ENCODE results near the gene C2CD3. TPM values are rescaled to one million over a fixed set of nuclear protein-coding genes. Genes with fewer than 3 reads are reported as not detected.
"Not testable (repeated sequence)": the region's sequence is repeated elsewhere in the genome, so short reads cannot be mapped to it uniquely, and the experiment has no call there.

Gene C2CD3
- total RNA-seq, 2 donors from 2014 or later: 14.5 to 16.9 TPM

DNA sequence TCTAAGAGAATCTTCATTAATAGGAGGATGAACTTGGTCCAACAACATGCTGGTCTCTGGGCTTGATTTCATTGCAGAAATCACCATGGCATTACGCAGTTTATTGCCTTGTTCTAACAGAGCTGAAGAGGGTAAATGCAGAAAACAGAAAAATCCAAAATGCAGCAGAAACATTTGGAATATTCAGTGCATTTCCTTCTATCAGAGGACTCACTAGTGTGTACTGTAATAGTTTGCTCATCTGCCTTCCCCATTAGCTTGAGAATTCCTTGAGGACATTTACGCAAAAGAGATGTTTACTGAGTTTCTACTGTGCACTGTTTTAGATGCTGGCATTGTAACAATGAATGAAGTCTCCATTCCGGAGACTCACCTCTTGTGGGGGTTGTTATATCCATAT is 37.4 kb downstream of the C2CD3 start:
- intact Hi-C loops (cut with DNase I): no loop called here
- DNase-seq (ENCODE audit: low spot score): no peak

DNA sequence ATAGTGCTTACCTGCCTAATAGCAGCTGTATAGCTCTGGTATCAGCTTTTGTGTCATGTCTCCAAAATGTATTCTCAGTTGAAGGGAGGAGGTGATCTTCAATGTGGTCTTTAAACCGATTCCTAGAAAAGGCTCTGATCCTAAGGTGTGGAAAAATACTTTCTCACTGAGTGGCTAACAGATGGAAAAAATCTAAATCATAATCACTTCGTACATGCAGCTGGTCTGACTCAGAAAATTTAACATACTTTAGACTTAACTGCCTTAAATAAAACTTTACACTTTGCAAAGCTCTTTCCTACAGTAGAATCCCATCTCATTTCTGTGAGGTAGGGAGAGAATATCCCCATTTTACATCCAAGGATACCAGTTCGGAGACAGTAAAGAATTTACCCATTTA is 38.0 kb downstream of the C2CD3 start:
- intact Hi-C loops (cut with DNase I): no loop called here
- DNase-seq (ENCODE audit: low spot score): no peak

DNA sequence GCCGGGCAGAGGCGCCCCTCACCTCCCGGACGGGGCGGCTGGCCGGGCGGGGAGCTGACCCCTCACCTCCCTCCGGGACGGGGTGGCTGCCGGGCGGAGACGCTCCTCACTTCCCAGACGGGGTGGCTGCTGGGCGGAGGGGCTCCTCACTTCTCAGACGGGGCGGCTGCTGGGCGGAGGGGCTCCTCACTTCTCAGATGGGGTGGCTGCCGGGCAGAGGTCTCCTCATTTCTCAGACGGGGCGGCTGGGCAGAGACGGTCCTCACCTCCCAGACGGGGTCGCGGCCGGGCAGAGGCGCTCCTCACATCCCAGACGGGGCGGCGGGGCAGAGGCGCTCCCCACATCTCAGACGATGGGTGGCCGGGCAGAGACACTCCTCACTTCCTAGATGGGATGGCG is 41.7 kb downstream of the C2CD3 start:
- DNase-seq (ENCODE audit: low spot score); intact Hi-C loops (cut with DNase I): not testable (repeated sequence)

DNA sequence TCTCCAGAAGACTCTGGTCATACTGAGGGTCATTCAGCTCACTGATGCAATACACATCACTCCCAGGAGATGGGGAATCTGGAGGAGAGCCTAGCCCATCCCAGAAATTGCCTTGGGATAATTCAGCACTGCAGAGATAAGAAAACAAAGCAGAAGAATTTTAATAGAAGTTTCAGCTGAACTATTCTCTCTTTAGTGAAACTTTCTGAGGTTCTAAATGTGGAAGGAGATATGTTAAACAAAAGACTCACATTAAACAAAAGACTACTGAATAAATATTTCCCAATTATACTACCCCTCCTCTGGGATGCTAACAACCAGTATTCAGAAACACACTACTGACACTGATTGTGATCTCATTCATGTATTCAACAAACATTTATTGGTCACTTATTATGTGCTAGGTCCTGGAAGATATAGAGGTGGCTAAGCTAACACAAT is 47.8 kb downstream of the C2CD3 start:
- intact Hi-C loops (cut with DNase I): no loop called here
- DNase-seq (ENCODE audit: low spot score): no peak

DNA sequence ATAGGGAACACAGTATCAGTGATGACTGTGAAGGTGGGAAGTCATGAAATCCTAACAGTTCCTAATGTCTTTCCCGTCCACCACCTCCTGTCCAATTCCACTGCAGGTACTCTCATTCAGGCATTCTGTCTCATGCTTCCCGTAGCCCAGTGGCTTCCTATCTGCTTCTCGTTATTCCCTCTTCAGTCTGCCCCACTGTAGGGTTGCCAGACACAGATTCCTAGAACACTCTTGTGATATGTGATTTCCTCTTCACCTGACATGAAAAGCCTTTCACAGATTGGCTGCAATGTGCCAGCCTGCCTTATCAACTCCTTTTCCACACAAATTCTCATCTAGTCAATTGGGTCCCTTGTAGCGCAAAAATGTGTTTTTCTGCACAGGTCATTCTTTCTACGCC is 49.0 kb downstream of the C2CD3 start:
- no peak for DNase-seq (ENCODE audit: low spot score)
- intact Hi-C loops (cut with DNase I): no loop called here

DNA sequence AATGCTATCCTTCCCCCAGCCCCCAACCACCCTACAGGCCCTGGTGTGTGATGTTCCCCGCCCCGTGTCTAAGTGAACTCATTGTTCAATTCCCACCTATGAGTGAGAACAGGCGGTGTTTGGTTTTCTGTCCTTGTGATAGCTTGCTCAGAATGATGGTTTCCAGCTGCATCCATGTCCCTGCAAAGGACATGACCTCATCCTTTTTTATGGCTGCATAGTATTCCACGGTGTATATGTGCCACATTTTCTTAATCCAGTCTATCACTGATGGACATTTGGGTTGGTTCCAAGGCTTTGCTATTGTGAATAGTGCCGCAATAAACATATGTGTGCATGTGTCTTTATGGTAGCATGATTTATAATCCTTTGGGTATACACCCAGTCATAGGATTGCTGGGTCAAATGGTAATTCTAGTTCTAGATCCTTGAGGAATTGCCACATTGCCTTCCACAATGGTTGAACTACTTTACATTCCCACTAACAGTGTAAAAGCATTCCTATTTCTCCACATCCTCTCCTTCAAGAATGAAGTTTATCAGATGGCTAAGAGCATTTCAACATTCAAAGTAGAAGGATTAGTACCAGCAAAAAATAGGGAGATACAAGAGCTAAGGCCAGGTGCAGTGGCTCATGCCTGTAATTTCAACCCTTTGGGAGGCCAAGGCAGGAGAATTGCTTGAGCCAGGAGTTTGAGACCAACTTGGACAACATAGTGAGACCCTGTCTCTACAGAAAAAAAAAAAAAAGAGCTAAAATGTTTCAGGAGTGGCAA is 50.4 kb downstream of the C2CD3 start:
- DNase-seq (ENCODE audit: low spot score); intact Hi-C loops (cut with DNase I): not testable (repeated sequence)

DNA sequence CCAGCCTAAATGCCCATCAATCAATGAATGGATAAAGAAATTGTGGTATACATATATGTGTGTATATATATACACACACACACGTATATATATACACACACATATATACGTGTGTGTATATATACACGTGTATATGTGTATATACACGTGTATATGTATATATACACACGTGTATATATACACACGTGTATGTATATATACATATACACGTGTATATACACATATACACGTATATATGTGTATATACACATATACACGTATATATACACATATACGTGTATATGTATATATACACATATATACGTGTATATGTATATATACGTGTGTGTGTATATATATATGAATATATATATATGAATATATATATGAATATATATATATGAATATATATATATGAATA is 54.1 kb downstream of the C2CD3 start:
- intact Hi-C loops (cut with DNase I): no loop called here
- DNase-seq (ENCODE audit: low spot score): no peak

DNA sequence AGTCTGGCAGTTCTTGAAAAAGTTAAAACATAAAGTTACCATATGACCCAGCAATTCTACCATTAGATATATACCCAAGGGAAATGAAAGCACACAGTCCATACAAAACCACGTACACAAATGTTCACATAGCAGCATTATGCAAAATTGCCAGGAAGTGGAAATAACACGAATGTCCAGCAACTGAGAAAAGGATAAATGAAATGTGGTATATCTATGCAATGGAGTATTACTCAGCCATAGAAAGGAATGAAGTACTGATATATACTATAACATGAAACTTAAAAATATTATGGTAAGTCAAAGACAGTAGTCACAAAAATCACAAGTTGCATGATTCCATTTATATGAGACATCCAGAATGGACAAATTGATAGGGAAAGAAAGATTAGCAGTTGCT is 57.9 kb downstream of the C2CD3 start:
- intact Hi-C loops (cut with DNase I): no loop called here

DNA sequence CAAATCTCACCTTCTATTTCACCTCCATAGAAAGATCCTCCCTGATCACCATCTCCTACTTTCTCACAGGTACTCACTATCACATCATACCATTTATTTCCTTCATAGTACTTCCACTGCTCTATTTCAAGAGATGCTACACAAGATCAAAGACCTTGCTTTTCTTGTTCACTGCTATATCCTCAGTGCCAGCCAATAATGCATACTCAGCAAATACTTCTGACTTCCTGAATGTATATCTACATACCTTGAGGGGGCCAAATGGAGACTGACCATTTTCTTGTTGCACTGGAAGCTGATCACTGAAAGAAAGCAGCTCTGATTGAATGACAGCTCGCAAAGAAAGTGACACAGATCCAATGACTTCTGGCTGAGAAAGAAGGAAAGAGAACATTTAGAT is 64.7 kb downstream of the C2CD3 start:
- intact Hi-C loops (cut with DNase I): no loop called here
- DNase-seq (ENCODE audit: low spot score): no peak

More for the DNA sequence above, 57.9 kb downstream of the C2CD3 start:
- DNase-seq (ENCODE audit: low spot score): no peak

DNA sequence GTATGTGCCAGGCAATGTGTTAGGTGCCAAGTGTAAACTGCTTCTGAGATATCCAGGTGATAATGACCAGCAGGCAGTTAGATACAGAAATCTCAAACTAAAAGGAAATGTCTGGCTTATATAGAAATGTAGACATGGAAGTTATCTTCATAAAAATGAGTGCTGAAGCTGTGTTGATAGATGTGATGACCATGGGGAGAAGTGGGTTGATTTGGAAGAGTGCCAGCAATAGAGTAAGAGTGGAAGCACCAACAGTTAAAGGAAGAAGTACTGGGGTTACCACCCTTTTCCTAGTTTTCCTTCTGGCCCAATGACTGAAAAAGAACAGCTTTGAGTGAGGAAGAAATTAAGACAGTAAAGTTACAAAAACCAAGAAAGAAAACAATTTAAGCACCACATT is 68.5 kb downstream of the C2CD3 start:
- no peak for DNase-seq (ENCODE audit: low spot score)
- intact Hi-C loops (cut with DNase I): no loop called here

DNA sequence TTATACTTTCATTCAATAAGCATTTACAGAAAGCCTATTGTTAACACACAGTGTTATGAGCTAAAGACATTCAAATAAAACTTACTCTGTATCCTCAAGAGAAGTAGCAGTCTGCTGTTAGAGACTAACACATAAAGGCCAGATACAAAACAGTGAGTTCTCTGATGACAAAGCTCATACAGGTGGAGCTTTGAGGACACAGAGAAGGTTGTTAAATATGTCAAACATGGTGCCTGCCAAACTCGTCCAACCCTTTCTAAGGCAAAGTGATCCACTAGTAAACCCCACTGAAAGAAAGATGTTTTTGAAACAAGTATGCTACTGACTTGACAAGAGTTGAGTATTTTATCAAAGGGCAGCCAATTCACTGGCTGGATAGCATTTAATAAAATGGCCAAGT is 70.1 kb downstream of the C2CD3 start:
- no peak for DNase-seq (ENCODE audit: low spot score)
- intact Hi-C loops (cut with DNase I): no loop called here

DNA sequence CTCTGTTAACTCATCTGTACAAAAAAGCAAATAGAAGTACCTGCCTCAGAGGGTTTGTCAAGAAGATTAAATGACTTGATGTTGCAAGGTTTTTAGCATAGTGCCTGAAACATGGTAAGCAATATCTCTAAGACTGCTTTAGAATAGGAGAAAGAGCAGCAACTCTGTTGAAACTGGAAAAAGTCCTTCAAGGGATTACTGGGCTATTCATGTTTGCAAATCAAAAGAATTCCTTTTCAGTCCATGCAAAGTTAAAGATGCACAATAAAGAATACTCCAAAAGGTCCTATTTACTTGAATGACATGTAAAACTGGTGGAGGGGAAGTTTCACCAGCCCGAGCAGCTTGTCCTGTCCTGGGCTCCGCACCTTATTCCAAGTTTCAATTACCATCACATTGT is 70.6 kb downstream of the C2CD3 start:
- no peak for DNase-seq (ENCODE audit: low spot score)
- intact Hi-C loops (cut with DNase I): no loop called here

DNA sequence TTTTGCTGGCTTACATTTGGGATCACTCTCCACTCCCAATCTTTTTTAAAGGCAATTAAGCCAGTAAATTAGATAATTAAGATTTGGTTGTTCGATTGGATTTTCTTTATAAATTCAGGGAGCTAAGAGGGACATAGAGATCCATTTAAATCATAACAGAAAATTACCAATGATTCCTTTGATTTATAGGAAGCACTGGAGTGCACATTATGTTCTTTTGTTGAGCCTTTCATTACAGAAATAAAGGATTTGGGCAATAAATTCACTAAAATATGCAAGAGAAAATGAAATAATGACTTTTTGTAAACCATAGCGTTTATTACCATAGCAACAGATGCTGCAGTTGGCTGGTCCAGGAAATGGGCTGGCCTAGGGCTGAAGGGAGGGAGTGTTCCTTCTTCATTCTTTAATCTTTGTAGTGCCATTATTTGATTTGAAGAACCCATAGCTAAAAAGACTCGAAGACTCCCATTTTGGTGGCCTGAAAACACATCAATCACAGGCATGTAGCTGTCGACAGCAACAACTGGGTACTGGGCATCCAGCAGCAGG is 73.0 kb downstream of the C2CD3 start:
- intact Hi-C loops (cut with DNase I): no loop called here
- no peak for DNase-seq (ENCODE audit: low spot score)

DNA sequence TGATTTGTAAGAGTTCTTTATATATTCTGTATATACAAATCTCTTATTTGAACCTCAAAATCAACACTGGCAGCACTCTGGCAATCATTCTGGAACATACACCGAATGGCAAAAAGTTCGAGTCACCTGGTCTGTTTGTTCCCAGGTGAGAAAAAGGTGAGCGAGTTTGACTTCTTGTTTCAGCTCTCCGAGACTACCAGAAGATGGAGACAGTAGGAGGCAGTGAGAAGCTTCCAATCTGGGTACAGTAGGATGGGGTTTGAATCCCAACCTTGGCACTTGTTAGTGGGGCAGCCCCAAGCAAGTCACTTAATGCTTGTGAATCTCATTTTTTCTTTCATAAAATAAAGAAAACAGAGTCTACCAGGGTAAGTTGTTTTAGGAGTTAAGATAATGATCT is 76.4 kb downstream of the C2CD3 start:
- no peak for DNase-seq (ENCODE audit: low spot score)
- intact Hi-C loops (cut with DNase I): no loop called here

DNA sequence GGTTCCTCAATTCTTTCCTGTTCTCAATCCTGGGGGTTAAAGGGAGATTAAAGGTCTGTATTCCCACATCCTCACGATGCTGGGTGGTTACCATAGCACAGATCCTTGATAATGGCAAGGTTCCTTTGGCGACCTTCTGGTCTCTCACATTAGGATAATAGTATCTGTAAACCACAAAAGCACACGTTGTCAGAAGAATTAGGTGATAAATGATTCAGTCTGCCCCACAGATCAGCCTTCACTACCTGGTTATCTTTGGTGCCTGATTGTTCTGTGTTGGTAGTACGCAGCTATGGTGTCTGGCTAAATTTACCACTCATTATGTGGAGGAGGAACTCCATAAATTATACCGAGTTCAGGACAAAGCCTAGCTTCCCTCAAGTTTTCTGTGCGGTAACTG is 78.4 kb downstream of the C2CD3 start:
- intact Hi-C loops (cut with DNase I): no loop called here
- no peak for DNase-seq (ENCODE audit: low spot score)

DNA sequence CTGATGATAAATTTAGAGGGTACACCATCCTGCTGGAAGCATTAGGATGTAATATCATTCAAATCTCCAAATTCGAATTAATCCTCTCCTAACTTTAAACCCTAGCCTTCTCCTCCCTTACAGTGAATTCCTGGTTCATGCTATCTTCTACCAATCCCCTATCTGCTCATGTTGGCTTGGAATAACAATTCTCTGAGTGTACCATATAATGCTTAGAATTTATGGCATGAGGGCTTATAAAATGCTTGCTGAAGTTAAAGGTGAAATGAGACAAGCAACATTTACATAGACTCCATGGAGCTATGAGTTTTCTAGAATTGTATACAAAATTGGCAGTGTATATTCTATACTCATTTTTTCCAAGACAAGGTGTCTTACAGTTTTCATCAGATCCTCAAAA is 79.3 kb downstream of the C2CD3 start:
- intact Hi-C loops (cut with DNase I): no loop called here
- DNase-seq (ENCODE audit: low spot score): no peak

DNA sequence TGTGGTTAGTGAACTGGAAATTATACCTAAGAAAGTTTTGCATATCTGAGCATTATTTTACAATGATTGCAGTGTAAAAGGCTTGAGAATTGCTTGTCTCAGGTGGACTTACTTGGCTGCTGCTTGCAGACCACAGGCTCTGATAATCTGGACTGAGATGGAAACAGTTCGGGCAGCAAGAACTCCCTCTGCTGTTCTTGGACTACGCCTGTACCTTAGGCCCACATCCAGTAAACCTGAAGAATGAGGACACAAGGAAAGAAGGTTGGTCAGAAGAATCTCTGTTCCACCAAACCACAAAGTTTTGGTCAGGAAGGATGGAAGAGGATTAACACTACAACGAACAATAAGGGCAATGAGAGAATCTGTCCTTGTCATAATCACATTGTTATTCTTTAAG is 80.1 kb downstream of the C2CD3 start:
- intact Hi-C loops (cut with DNase I): no loop called here
- no peak for DNase-seq (ENCODE audit: low spot score)

DNA sequence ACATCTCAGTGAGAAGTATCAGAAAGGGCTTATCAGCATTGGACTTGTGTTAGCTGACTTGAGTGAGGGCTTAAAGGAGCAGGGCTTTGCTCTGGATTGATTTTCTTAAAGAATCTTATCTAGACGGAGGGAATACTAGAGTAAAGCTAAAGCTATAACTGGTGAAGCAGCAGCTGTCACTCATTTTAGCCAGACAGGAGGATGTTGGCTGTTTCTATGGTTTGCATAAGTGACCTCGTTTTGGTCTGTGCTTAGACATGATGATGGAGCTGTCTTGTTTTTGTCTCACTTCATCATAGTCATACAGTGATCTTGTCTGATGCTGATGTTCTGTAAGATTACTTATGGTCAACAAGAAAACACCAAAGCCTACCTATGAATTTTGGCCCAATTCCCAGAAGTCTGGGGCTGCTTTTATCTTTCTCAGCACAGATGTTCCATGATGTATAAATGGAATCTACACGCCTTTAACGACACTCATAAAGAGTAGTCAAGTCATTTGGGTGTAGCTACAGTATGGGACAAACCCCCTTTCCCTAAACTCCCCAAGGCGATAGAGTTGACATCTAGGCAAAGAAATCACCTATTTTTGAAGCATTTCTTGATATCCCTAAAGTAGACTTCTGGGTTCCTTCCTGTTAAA is 84.4 kb downstream of the C2CD3 start:
- DNase-seq (ENCODE audit: low spot score): no peak
- intact Hi-C loops (cut with DNase I): no loop called here

DNA sequence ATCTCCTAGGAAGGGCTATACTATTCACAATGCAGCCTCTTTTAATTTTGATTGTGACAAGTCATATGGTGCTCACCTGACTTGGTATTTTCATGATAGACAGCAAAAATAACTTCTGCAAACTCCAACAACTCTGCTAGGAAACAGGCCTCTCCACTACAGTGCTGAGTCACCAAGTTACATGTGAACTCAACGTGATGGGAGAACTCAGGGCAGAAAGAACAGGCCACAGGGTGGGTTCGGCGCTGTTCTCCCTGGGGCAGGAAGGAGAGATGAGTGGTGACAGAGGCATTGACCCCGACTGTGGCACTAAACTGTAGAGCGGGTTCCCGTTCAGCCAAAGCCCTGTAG is 85.3 kb downstream of the C2CD3 start:
- intact Hi-C loops (cut with DNase I): no loop called here
- DNase-seq (ENCODE audit: low spot score): no peak

DNA sequence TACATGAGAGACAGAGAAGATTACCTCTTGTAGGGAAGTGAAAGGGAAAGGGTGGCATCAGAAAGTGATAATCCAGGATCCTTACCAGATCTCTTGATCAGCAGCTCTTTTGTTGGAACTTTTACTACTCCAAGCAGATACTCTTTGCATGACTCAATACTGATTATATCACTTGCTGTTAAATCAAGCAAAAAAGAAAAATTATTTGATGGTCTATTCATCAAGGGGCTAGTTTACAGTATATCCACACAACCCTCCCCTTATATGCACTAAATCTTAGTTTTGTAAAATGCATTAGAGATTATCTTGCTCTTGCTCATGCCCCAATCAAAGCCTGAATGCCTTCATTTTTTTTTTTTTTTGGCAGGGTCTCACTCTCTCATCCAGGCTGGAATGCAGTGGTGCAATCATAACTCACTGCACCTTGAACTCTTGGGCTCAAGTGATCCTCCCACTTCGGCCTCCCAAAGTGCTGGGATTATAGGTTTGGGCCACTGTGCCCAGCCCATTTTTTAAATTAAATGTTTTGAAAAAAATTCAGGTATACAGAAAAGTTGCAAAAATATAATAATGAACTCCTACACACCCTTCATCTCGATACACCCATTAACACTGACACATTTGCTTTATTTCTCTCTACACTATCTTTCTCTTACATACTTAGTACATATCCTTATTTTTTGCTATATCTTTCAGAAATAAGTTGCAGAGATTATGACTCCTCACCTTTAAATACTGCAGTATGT is 85.8 kb downstream of the C2CD3 start:
- intact Hi-C loops (cut with DNase I): no loop called here

More for the DNA sequence above, 85.8 kb downstream of the C2CD3 start:
- no peak for DNase-seq (ENCODE audit: low spot score)
